Sigmoid colon (tissue), 7 donors: ENCODE measurements around the gene CYP24A1. TPM values are rescaled to one million over a fixed set of nuclear protein-coding genes. Genes with fewer than 3 reads are reported as not detected.

Experiments
- DNase-seq: peaks from one replicate; pipeline ENCODE4 v3.0.0-alpha.2; 2019
- H3K27ac ChIP-seq, 4 donors: fragments of 200-600 bp; sonication (generic); one replicate each; pipeline ENCODE4 v1.5.1; 2016 to 2019; ENCODE audit warnings: mild to moderate bottlenecking in 1 of 4
- H3K27me3 ChIP-seq, 3 donors: fragments of 200-600 bp; sonication (generic); one replicate each; pipeline ENCODE4 v1.5.1; 2019; ENCODE audit warnings: mild to moderate bottlenecking in 1 of 3
- H3K36me3 ChIP-seq, 4 donors: fragments of 200-600 bp; sonication (generic); one replicate each; pipeline ENCODE4 v1.5.1; 2016 to 2019
- H3K4me1 ChIP-seq, 4 donors: fragments of 200-600 bp; sonication (generic); one replicate each; pipeline ENCODE4 v1.5.1; 2017 to 2019
- H3K4me3 ChIP-seq, 4 donors: fragments of 200-600 bp; sonication (generic); one replicate each; pipeline ENCODE4 v1.5.1; 2017 to 2019; ENCODE audit warnings: mild to moderate bottlenecking in 2 of 4, moderate library complexity in 1 of 4
- H3K9me3 ChIP-seq, 4 donors: fragments of 200-600 bp in 3 of 4; sonication (generic) in 3 of 4; one replicate each; pipeline versions ENCODE4 v1.5.1 to v1.6.1; 2013 to 2019
- EP300 ChIP-seq, 4 donors: sonication (generic); formaldehyde crosslinking; IDR thresholded peaks; one replicate each; pipeline ENCODE4 v1.6.1; 2017; ENCODE audit warnings: antibody characterized with exemption in 4 of 4
- POLR2A ChIP-seq, 2 donors: fragments of 450-650 bp; IDR thresholded peaks; one replicate each; pipeline ENCODE4 v1.6.1; 2016; ENCODE audit warnings: antibody characterized with exemption in 2 of 2, mild to moderate bottlenecking in 2 of 2, moderate library complexity in 2 of 2
- POLR2AphosphoS5 ChIP-seq, 4 donors: sonication (generic); formaldehyde crosslinking; IDR thresholded peaks; one replicate each; pipeline ENCODE4 v1.6.1; 2017; ENCODE audit warnings: antibody characterized with exemption in 4 of 4
- WGBS, 2 donors: extraction: QIAGEN DNeasy Blood & Tissue Kit; methylation state at CpG; one replicate each; pipeline ENCODE4 v1.1.7; 2013; 5-methylcytosine and 5-hydroxymethylcytosine counted together
- intact Hi-C: fragments of 100-400 bp; cut with DNase I; formaldehyde crosslinking; loops from one replicate; pipeline ENCODE4 v1.15.1; 2023
- polyA plus RNA-seq, 3 donors: library from polyadenylated mRNA; stranded (reverse); fragments of 200-250 nt; gene quantifications; one replicate each; pipeline ENCODE4 v1.2.3, GENCODE V29; 2013
- total RNA-seq, 4 donors: library from RNA; depleted of rRNA; stranded (reverse); fragments of >200 nt; gene quantifications; one replicate each; pipeline ENCODE4 v1.1.0, GENCODE V29; 2016
- TF ChIP-seq, protein P1 (sequence below), 4 experiments: fragments of 450-650 bp in 3 of 4; fragments of 200-600 bp in 1 of 4; IDR thresholded peaks; one replicate each; pipeline ENCODE4 v1.5.1; 2016 to 2019; ENCODE audit warnings: antibody characterized with exemption in 4 of 4, mild to moderate bottlenecking in 3 of 4, moderate library complexity in 2 of 4
- donor health status: healthy with polysubstance abuse.
- donor health status: Bipolar disorder and iron deficiency.
- donor health status: healthy.

The CYP24A1 gene
- total and polyA plus RNA-seq, 7 donors = 0.26 to 1.8 TPM; not detected in 5

DNA sequence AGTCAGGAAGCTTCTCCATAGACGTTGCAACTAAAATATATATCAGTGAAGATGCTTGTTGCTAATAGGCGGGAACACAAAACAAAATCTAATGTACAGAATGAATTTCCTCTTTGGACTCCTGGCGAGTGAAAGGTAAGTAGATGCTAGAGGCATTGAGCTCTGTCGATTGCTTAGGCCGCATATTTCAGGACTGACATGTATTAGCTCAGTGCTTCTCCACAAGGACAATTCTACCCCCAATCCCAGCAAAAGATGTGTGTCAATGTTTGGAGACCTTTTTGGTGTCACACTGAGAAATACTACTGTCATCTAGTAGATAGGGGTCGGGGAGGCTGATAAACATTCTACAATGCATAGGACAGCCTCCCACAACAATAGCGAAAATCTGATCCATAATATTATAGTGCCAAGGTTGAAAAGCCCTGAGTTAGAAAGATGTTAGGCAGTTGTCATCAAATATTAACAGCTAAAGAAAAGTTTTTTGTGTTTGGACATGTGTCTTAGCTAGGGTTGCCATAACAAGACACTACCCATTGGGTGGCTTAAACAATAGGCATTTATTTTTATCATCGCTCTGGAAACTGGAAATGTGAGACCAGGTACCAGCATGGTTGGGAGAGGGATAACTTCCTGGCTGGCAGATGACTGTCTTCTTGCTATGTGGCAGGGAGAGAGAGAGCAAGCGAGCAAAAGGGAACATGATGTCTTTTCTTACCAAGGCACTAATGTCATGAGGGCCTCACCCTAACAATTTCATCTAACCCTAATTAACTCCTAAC, 55.4 kb downstream of the CYP24A1 start:
- 79 to 81% methylated on average over 9 of the region's 9 CpGs for WGBS, 2 donors
- no peak for TF ChIP-seq POLR2AphosphoS5 (IDR thresholded peaks at IDR 0.05)
- no peak for TF ChIP-seq EP300 (IDR thresholded peaks at IDR 0.05)
- no peak for TF ChIP-seq POLR2A (IDR thresholded peaks at IDR 0.05)
- TF ChIP-seq, protein P1, sequence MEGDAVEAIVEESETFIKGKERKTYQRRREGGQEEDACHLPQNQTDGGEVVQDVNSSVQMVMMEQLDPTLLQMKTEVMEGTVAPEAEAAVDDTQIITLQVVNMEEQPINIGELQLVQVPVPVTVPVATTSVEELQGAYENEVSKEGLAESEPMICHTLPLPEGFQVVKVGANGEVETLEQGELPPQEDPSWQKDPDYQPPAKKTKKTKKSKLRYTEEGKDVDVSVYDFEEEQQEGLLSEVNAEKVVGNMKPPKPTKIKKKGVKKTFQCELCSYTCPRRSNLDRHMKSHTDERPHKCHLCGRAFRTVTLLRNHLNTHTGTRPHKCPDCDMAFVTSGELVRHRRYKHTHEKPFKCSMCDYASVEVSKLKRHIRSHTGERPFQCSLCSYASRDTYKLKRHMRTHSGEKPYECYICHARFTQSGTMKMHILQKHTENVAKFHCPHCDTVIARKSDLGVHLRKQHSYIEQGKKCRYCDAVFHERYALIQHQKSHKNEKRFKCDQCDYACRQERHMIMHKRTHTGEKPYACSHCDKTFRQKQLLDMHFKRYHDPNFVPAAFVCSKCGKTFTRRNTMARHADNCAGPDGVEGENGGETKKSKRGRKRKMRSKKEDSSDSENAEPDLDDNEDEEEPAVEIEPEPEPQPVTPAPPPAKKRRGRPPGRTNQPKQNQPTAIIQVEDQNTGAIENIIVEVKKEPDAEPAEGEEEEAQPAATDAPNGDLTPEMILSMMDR (IDR thresholded peaks at IDR 0.05) = no peak
- Histone ChIP-seq H3K4me1 (no peaks in the 10 kb centered on the region), H3K36me3 (no peaks in the 10 kb centered on the region), H3K4me3 (no peak overlapping the region), H3K27ac (no peak overlapping the region), H3K27me3 (no peaks in the 10 kb centered on the region), H3K9me3 (no peaks in the 10 kb centered on the region)
- DNase-seq = no peak
- intact Hi-C loops = no loop called here

DNA sequence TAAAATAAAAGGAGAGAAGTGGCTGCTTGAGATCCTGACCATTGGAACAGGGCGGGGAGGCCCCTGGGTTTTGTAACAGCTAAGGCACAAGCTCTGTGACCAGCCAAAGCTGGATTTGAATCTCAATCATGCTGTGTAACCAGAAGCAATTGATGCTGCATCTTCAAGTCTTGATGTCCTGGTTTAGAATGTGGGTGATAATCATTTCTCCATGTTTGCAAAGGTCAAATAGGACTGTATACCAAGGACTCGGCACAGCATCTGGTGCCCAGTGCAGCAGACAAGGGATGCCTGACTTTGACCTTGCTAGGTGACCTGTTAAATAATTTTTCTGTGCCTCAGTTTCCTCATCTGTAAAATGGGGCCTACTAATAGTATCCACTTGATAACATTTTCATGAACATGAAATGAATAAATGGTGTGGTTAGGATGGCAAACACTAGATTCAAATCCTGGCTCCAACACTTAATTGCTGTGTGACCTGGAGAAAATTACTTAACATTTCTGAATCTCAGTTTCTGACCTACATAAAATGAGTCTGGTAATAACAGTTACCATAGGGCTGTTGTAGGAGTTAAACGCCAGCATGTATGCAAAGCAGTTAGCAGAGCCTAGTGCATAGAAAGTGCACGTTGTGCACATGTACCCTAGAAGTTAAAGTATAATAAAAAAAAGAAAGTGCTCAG, 57.1 kb downstream of the CYP24A1 start:
- TF ChIP-seq EP300 (IDR thresholded peaks at IDR 0.05) (no peak), POLR2A (IDR thresholded peaks at IDR 0.05) (no peak), POLR2AphosphoS5 (IDR thresholded peaks at IDR 0.05) (no peak)
- TF ChIP-seq, protein P1 (IDR thresholded peaks at IDR 0.05) = no peak
- Histone ChIP-seq H3K4me3 (no peak overlapping the region), H3K27ac (no peak overlapping the region), H3K9me3 (no peaks in the 10 kb centered on the region), H3K36me3 (no peaks in the 10 kb centered on the region), H3K27me3 (no peaks in the 10 kb centered on the region), H3K4me1 (no peaks in the 10 kb centered on the region)
- no peak for DNase-seq
- WGBS, 2 donors = 81 to 92% methylated on average over 4 of the region's 4 CpGs
- intact Hi-C loops = no loop called here

DNA sequence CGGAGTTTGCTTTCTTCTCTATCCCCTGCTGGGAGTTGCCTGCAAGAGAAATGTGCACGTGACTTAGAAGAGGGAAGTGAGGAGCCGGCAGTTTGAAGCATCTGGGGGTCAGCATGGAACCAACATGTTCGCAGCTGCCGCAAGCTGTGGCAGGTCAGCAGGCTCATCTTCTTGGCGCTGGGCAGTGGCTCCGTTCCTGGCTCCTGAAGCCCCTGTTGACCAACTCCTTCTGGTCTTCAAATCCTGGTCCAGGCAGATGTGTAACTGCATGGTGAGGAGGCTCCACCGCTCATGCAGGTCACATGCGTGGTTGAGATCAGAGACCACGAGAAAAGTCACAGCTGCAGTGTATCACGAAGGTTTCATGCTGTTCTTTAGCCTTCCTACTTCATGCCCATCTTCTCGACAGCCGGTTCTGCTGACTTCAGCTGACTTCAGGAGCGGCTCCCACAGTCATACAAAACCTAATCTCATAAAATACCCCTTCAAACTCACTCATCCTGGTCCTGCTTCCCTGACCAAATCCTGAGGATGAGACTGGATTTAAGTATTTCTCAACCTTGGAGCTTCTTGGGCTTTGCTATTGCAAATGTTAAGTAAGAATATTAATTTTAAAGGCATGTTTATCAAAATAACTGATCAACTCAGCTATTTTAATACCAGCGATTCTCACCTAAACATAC, 58.5 kb downstream of the CYP24A1 start:
- 58 to 60% methylated on average over 15 of the region's 15 CpGs for WGBS, 2 donors
- peak overlapping the region in 2 of 4 donors; percentile 22 to 52 for H3K27ac ChIP-seq
- H3K9me3 ChIP-seq = no peaks in the 10 kb centered on the region
- no peaks in the 10 kb centered on the region for H3K27me3 ChIP-seq
- no peaks in the 10 kb centered on the region for H3K36me3 ChIP-seq
- no peaks in the 10 kb centered on the region for H3K4me1 ChIP-seq
- TF ChIP-seq POLR2AphosphoS5 (IDR thresholded peaks at IDR 0.05) (peak in 3 of 4 donors; percentile 10 to 30 (median 13)), EP300 (IDR thresholded peaks at IDR 0.05) (no peak), POLR2A (IDR thresholded peaks at IDR 0.05) (no peak)
- TF ChIP-seq, protein P1 (IDR thresholded peaks at IDR 0.05) = no peak
- H3K4me3 ChIP-seq = no peak overlapping the region
- intact Hi-C loops = no loop called here
- DNase-seq = peak; percentile 80

DNA sequence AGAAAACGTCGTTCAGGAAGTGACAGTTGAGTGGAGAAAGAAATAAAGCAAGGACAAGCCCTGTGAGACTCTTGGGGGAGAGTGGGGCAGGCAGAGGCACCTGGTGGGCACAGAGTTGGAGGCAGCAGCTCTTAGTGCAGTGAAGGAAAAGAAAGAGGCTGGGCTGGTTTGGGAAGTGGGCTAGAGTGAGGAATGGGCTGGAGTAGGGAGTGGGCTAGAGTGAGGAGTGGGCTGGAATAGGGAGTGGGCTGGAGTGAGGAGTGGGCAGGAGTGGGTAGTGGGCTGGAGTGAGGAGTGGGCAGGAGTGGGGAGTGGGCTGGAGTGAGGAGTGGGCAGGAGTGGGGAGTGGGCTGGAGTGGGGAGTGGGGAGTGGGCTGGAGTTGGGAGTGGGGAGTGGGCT, 59.7 kb downstream of the CYP24A1 start:
- H3K4me3 ChIP-seq = no peak overlapping the region

DNA sequence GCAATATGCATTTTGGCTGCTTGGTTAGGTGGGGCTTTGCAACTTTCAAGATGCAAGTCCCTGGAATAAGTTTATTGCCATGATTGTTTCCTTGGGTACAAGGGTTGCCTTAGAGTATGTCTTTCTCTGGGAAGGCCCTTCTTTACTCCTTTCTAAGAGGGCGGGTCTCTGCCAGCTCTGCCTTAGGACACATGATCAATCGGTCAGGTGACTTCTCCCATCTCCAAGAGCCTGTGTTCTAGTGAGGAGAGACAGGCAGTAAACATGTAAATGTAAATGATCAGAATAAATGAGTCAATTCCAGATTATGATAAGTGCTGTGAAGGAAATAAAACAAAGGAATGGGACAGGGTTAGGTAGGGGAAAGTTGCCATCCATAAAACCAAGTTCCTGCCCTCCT, 60.2 kb downstream of the CYP24A1 start:
- Histone ChIP-seq H3K27me3 (no peaks in the 10 kb centered on the region), H3K4me3 (no peak overlapping the region), H3K9me3 (no peaks in the 10 kb centered on the region), H3K27ac (no peak overlapping the region), H3K4me1 (no peaks in the 10 kb centered on the region), H3K36me3 (no peaks in the 10 kb centered on the region)
- intact Hi-C loops = no loop called here
- 16 to 74% methylated on average over 2 of the region's 2 CpGs for whole genome bisulfite sequencing, 2 donors
- TF ChIP-seq POLR2A (IDR thresholded peaks at IDR 0.05) (no peak), POLR2AphosphoS5 (IDR thresholded peaks at IDR 0.05) (no peak), EP300 (IDR thresholded peaks at IDR 0.05) (no peak)
- TF ChIP-seq, protein P1 (IDR thresholded peaks at IDR 0.05) = no peak
- DNase-seq = no peak

More for the DNA sequence above, 59.7 kb downstream of the CYP24A1 start:
- H3K27ac ChIP-seq = no peak overlapping the region
- WGBS, 2 donors = 28 to 62% methylated on average over 2 of the region's 2 CpGs
- DNase-seq = no peak
- intact Hi-C loops = no loop called here
- no peaks in the 10 kb centered on the region for H3K4me1 ChIP-seq
- TF ChIP-seq POLR2AphosphoS5 (IDR thresholded peaks at IDR 0.05) = no peak
- H3K27me3 ChIP-seq = no peaks in the 10 kb centered on the region
- no peaks in the 10 kb centered on the region for H3K9me3 ChIP-seq
- H3K36me3 ChIP-seq = no peaks in the 10 kb centered on the region
